GM12878 (cell line): ENCODE data around the gene KPNA3. TPM values are rescaled to one million over a fixed set of nuclear protein-coding genes. Genes with fewer than 3 reads are reported as not detected.

Experiments
- ATAC-seq: fragments of 200-7000 bp; cut with Tn5 transposase; 3 replicates; pipeline ENCODE4 v1.9.1; 2020; ENCODE audit warnings: mild to moderate bottlenecking, moderate library complexity
- BruUV-seq: library from RNA; stranded (reverse); fragments of 400-500 nt; replicated peaks from 2 replicates; lab custom pipeline; 2021; lab: Mats Ljungman, UMichigan
- CTCF ChIA-PET: fragments of 300-600 bp; sonication (Branson Sonifier 250); formaldehyde crosslinking; extraction: SDS; loops from one replicate; lab custom pipeline; 2021; ENCODE audit warnings: inconsistent platforms; lab: Yijun Ruan, JAX
- POLR2A ChIA-PET: fragments of 350-600 bp; formaldehyde crosslinking; extraction: SDS; loops from one replicate; lab custom pipeline; 2021; ENCODE audit warnings: inconsistent platforms; lab: Charles Lee
- RAD21 ChIA-PET: fragments of 300-600 bp; sonication (Branson Sonifier 250); formaldehyde crosslinking; loops from one replicate; lab custom pipeline; 2023; ENCODE audit warnings: antibody characterized with exemption; ENCODE audit not compliant: unreplicated experiment; lab: Charles Lee
- SMC1A ChIA-PET: fragments of 300-600 bp; sonication (Branson Sonifier 250); formaldehyde crosslinking; loops from one replicate; lab custom pipeline; 2023; ENCODE audit not compliant: unreplicated experiment, uncharacterized antibody; lab: Charles Lee
- DNase-seq: peaks from one replicate; pipeline ENCODE4 v3.0.0-alpha.2; 2011; ENCODE audit warnings: low read depth, low spot score
- FAIRE-seq: peaks from 3 replicates; lab custom pipeline; 2011; peaks lifted over from hg19 to GRCh38; lab: Jason Lieb, UNC
- H2AFZ ChIP-seq: 2 replicates; pipeline ENCODE4 v1.6.0; 2011; ENCODE audit warnings: low read depth, low read length, control low read depth; ENCODE audit not compliant: control insufficient read depth
- H3K27ac ChIP-seq: 2 replicates; pipeline ENCODE4 v1.5.1; 2011; ENCODE audit warnings: control low read depth; ENCODE audit not compliant: control insufficient read depth, insufficient read depth
- H3K27me3 ChIP-seq, 2 experiments: replicated peaks in 1 of 2; 2 replicates each; pipeline versions ENCODE4 v1.6.0 to v1.6.1; 2011; ENCODE audit warnings: low read length in 1 of 2; ENCODE audit not compliant: control insufficient read depth in 2 of 2, insufficient read depth in 2 of 2
- H3K36me3 ChIP-seq, 2 experiments: 2 replicates each; pipeline ENCODE4 v1.5.1; 2011; ENCODE audit warnings: low read length in 1 of 2; ENCODE audit not compliant: control insufficient read depth in 2 of 2, insufficient read depth in 2 of 2
- H3K4me1 ChIP-seq: 2 replicates; pipeline ENCODE4 v1.6.1; 2011; ENCODE audit warnings: mild to moderate bottlenecking, low read length, moderate library complexity, mixed read lengths; ENCODE audit not compliant: control insufficient read depth, insufficient read depth
- H3K4me2 ChIP-seq: 2 replicates; pipeline ENCODE4 v1.6.0; 2011; ENCODE audit warnings: control low read depth; ENCODE audit not compliant: control insufficient read depth, insufficient read depth
- H3K4me3 ChIP-seq: fragments of 200-600 bp; sonication (generic); 2 replicates; pipeline ENCODE4 v1.5.1; 2016
- H3K79me2 ChIP-seq: 2 replicates; pipeline ENCODE4 v1.6.0; 2011; ENCODE audit warnings: low read length; ENCODE audit not compliant: control insufficient read depth, insufficient read depth
- H3K9ac ChIP-seq: 2 replicates; pipeline ENCODE4 v1.8.0; 2011; ENCODE audit warnings: low read length, control low read depth, mixed read lengths; ENCODE audit not compliant: control insufficient read depth, insufficient read depth
- H3K9me3 ChIP-seq: replicated peaks from 3 replicates; pipeline ENCODE4 v1.5.1; 2011; ENCODE audit warnings: mild to moderate bottlenecking, low read length; ENCODE audit not compliant: control insufficient read depth, insufficient read depth
- H4K20me1 ChIP-seq: 2 replicates; pipeline ENCODE4 v1.6.0; 2011; ENCODE audit not compliant: control insufficient read depth, insufficient read depth
- CREM ChIP-seq: IDR thresholded peaks from 2 replicates; pipeline ENCODE4 v1.6.1; 2014; ENCODE audit warnings: antibody characterized with exemption, low read depth
- ESRRA ChIP-seq: IDR thresholded peaks from 2 replicates; pipeline ENCODE4 v1.6.1; 2012; ENCODE audit warnings: mild to moderate bottlenecking, low read length, improper control_type of control experiment
- FOXK2 ChIP-seq: fragments of 450-650 bp; IDR thresholded peaks from 2 replicates; pipeline ENCODE4 v1.6.1; 2017; ENCODE audit warnings: mild to moderate bottlenecking, moderate library complexity
- IKZF1 ChIP-seq: fragments of 450-650 bp; conservative IDR thresholded peaks from 2 replicates; pipeline ENCODE4 v1.6.1; 2017; ENCODE audit warnings: antibody characterized with exemption, mild to moderate bottlenecking
- KLF5 ChIP-seq: fragments of 450-650 bp; IDR thresholded peaks from 2 replicates; pipeline ENCODE4 v1.6.1; 2014; ENCODE audit warnings: mild to moderate bottlenecking; ENCODE audit not compliant: partially characterized antibody
- SIX5 ChIP-seq: IDR thresholded peaks from 2 replicates; pipeline ENCODE4 v1.6.1; 2011; ENCODE audit warnings: mild to moderate bottlenecking, low read depth, low read length, moderate library complexity; ENCODE audit not compliant: severe bottlenecking
- SUZ12 ChIP-seq: fragments of 200-600 bp; sonication (generic); IDR thresholded peaks from one replicate; pipeline ENCODE4 v1.6.1; 2018; ENCODE audit warnings: antibody characterized with exemption, mild to moderate bottlenecking; ENCODE audit not compliant: unreplicated experiment
- WGBS: methylation state at CpG from one replicate; pipeline ENCODE4 v1.1.6; 2016; ENCODE audit warnings: low lambda C conversion rate; ENCODE audit not compliant: insufficient replicate concordance, insufficient coverage; ENCODE audit errors: missing lambda C conversion rate; 5-methylcytosine and 5-hydroxymethylcytosine counted together
- in situ Hi-C: fragments of 300-500 bp; cut with MboI; formaldehyde crosslinking; loops from 9 replicates; pipeline ENCODE4 v1.14.3; 2018; ENCODE audit warnings: mixed read lengths
- intact Hi-C: fragments of 100-400 bp; cut with micrococcal nuclease; formaldehyde crosslinking; loops from one replicate; pipeline ENCODE4 v1.14.2; 2022; ENCODE audit not compliant: unreplicated experiment
- polyA plus RNA-seq, 11 experiments: library from polyadenylated mRNA; depleted of rRNA in 4 of 11; unstranded in 6 of 11; stranded (reverse) in 5 of 11; fragments of >200 nt; fragmentation: Nextera tagmentation in 4 of 11; fragmentation: Illumina TruSeq in 1 of 11; extraction: Ambion mirVana in 4 of 11; extraction: Trizol in 1 of 11; gene quantifications; 1 replicate in 1 of 11; 2 replicates in 10 of 11; pipeline versions ENCODE4 v1.2.1 to v1.2.3, GENCODE V29; 2011 to 2016; ENCODE audit warnings: inconsistent platforms in 2 of 11, missing spikeins in 2 of 11, low read depth in 1 of 11
- total RNA-seq, 4 experiments: library from RNA; depleted of rRNA in 3 of 4; stranded (reverse); fragments of >200 nt in 3 of 4; fragmentation: Illumina TruSeq in 1 of 4; extraction: Trizol in 1 of 4; gene quantifications; 2 replicates each; pipeline versions ENCODE4 v1.2.1 to v1.2.3, GENCODE V29; 2013 to 2021
- TF ChIP-seq, protein P1 (sequence below): IDR thresholded peaks from 2 replicates; pipeline ENCODE4 v1.6.1; 2012; ENCODE audit warnings: mild to moderate bottlenecking, low read depth, low read length

The KPNA3 gene
- total and polyA plus RNA-seq, 10 of the 15 experiments (the other 5 are each of a cell fraction or from before 2014, with no cell fraction given), result 23.3 to 50.5 (median 31.1) TPM

DNA sequence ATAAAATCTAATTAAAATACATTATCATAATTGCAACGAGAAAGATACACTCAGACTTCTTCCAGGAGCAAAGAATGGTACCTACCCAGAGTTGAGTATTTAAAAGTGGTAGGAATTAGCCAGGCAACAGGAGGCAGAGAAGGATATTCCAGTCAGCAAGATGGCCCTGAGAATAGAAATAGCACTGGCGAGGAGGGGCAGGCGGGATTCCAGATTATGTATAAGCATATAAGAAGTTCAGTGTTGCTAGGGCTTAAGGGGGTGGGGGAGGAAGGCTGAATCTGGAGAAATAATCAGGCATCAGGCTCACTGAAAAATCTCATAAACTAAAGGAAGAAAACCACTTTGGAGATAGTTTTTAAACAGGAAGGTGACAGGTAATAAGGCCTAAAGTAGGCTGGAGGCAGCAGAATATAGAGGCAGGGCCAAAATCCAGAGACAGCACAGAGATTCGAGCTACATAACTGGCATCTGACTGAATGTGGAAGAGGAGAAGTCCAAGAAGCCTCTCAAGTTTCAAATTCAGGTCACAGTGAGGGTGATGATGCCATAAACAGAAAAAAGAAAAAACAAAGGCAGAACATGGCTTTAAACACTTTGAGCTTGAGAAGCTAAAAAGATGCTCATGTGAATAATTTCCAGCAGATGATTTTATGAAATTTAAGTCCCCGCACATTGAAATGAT lies 7.5 kb downstream of the KPNA3 start:
- Histone ChIP-seq H3K27me3 (no peaks in the 10 kb centered on the region), H2AFZ (no peak overlapping the region), H3K4me3 (no peak overlapping the region), H3K27ac (no peak overlapping the region), H3K9me3 (no peaks in the 10 kb centered on the region), H3K4me1 (no peaks in the 10 kb centered on the region), H3K4me2 (no peak overlapping the region), H3K79me2 (peaks cover 86% of the 10 kb centered on the region), H3K36me3 (0 out of 4 replicates have a peak, but pooled peaks cover 0 to 2% of the 10 kb centered on the region in 2 experiments), H3K9ac (no peak overlapping the region), H4K20me1 (no peaks in the 10 kb centered on the region)
- ChIA-PET RAD21 (no interaction called here), SMC1A (interaction anchor here (0.7 to 1.6 kb wide), 4 partner anchors 8 to 114 kb away, joined by 3 to 6 read pairs (median 4); partner anchors contain the start of gene KPNA3), CTCF (interaction anchor here (1.5 kb wide), 1 partner anchor 115 kb away, joined by 3 read pairs; no protein-coding TSS in a partner anchor), POLR2A (no interaction called here)
- ATAC-seq, result no peak
- no TSS peak for BruUV-seq
- intact Hi-C loops, result loop anchor here (10.0 kb wide), 1 partner anchor 340 kb away; the partner anchor contains the start of genes CAB39L and SETDB2
- TF ChIP-seq IKZF1, result no peak
- TF ChIP-seq, protein P1, sequence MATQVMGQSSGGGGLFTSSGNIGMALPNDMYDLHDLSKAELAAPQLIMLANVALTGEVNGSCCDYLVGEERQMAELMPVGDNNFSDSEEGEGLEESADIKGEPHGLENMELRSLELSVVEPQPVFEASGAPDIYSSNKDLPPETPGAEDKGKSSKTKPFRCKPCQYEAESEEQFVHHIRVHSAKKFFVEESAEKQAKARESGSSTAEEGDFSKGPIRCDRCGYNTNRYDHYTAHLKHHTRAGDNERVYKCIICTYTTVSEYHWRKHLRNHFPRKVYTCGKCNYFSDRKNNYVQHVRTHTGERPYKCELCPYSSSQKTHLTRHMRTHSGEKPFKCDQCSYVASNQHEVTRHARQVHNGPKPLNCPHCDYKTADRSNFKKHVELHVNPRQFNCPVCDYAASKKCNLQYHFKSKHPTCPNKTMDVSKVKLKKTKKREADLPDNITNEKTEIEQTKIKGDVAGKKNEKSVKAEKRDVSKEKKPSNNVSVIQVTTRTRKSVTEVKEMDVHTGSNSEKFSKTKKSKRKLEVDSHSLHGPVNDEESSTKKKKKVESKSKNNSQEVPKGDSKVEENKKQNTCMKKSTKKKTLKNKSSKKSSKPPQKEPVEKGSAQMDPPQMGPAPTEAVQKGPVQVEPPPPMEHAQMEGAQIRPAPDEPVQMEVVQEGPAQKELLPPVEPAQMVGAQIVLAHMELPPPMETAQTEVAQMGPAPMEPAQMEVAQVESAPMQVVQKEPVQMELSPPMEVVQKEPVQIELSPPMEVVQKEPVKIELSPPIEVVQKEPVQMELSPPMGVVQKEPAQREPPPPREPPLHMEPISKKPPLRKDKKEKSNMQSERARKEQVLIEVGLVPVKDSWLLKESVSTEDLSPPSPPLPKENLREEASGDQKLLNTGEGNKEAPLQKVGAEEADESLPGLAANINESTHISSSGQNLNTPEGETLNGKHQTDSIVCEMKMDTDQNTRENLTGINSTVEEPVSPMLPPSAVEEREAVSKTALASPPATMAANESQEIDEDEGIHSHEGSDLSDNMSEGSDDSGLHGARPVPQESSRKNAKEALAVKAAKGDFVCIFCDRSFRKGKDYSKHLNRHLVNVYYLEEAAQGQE, result no peak
- TF ChIP-seq ESRRA, result no peak
- TF ChIP-seq KLF5, result no peak
- no peak for TF ChIP-seq SIX5
- no peak for TF ChIP-seq SUZ12
- TF ChIP-seq CREM, result no peak
- no peak for TF ChIP-seq FOXK2
- no peak for DNase-seq
- WGBS, result 75% methylated on average over 5 of the region's 5 CpGs
- FAIRE-seq, result no peak
- in situ Hi-C loops, result no loop called here
